ENCODE results near the gene POR.
"Not testable (repeated sequence)": the region's sequence is repeated elsewhere in the genome, so short reads cannot be mapped to it uniquely, and the experiment has no call there.

Gene POR

GRCh38 chr7:75914655-75915415, at the start of gene POR:
Gene POR, plus strand, starts transcription at chr7:75915155. Its CDS starts 38,847 bp downstream, at chr7:75954002.
- Mint-ChIP-seq H3K9me3 (no peaks in the 10 kb centered on the region), H3K4me1 (peaks cover 36% of the 10 kb centered on the region), H3K27ac (ENCODE audit: low read depth) (peak within 1 kb of the TSS; percentile 92), H3K4me3 (peak within 1 kb of the TSS; percentile 89), H3K27me3 (no peaks in the 10 kb centered on the region), H3K36me3 (ENCODE audit: insufficient read depth) (peaks cover 23% of the 10 kb centered on the region)
- DNase-seq (ENCODE audit: low spot score in 2 of 2): peak; percentile 97 to 98
- peak; percentile 99 for ATAC-seq (replicated peaks; ENCODE audit: extremely low read depth, poor library complexity, severe bottlenecking)

- H3K4me1 Mint-ChIP-seq: peaks cover 6% of the 10 kb centered on the region
- H3K27ac Mint-ChIP-seq (ENCODE audit: low read depth): no peak overlapping the region
- H3K9me3 Mint-ChIP-seq: no peaks in the 10 kb centered on the region
- no peak for ATAC-seq (replicated peaks; ENCODE audit: extremely low read depth, poor library complexity, severe bottlenecking)
- no peak overlapping the region for H3K4me3 Mint-ChIP-seq
- no peaks in the 10 kb centered on the region for H3K36me3 Mint-ChIP-seq (ENCODE audit: insufficient read depth)
- peaks cover 28% of the 10 kb centered on the region for H3K27me3 Mint-ChIP-seq
- DNase-seq (ENCODE audit: low spot score in 2 of 2): no peak
These were observed 48.9 kb upstream of the POR start for GRCh38 chr7:75866114-75866488.

- H3K36me3 Mint-ChIP-seq (ENCODE audit: insufficient read depth): no peaks in the 10 kb centered on the region
- no peaks in the 10 kb centered on the region for H3K9me3 Mint-ChIP-seq
- no peak overlapping the region for H3K4me3 Mint-ChIP-seq
- ATAC-seq (replicated peaks; ENCODE audit: extremely low read depth, poor library complexity, severe bottlenecking) (peak; percentile 46), DNase-seq (ENCODE audit: low spot score in 2 of 2) (peak in 1 of 2 donors; percentile 24)
- H3K27me3 Mint-ChIP-seq: peaks cover 28% of the 10 kb centered on the region
- H3K27ac Mint-ChIP-seq (ENCODE audit: low read depth): no peak overlapping the region
- H3K4me1 Mint-ChIP-seq: peaks cover 6% of the 10 kb centered on the region
These were observed 48.2 kb upstream of the POR start for GRCh38 chr7:75866489-75867389.

- Mint-ChIP-seq H3K4me3 (no peak overlapping the region), H3K9me3 (no peaks in the 10 kb centered on the region), H3K4me1 (peaks cover 6% of the 10 kb centered on the region), H3K27me3 (peaks cover 28% of the 10 kb centered on the region), H3K36me3 (ENCODE audit: insufficient read depth) (no peaks in the 10 kb centered on the region), H3K27ac (ENCODE audit: low read depth) (no peak overlapping the region)
- DNase-seq (ENCODE audit: low spot score in 2 of 2) (no peak), ATAC-seq (replicated peaks; ENCODE audit: extremely low read depth, poor library complexity, severe bottlenecking) (no peak)
These were observed 47.6 kb upstream of the POR start for GRCh38 chr7:75867390-75867717.

- Mint-ChIP-seq H3K9me3 (no peaks in the 10 kb centered on the region), H3K27ac (ENCODE audit: low read depth) (no peak overlapping the region)
These were observed 46.8 kb upstream of the POR start for GRCh38 chr7:75868153-75868552.

GRCh38 chr7:75869776-75870379, 45.1 kb upstream of the POR start:
- DNase-seq (ENCODE audit: low spot score in 2 of 2): no peak
- peaks cover 6% of the 10 kb centered on the region for H3K4me1 Mint-ChIP-seq
- no peak for ATAC-seq (replicated peaks; ENCODE audit: extremely low read depth, poor library complexity, severe bottlenecking)
- H3K36me3 Mint-ChIP-seq (ENCODE audit: insufficient read depth): no peaks in the 10 kb centered on the region
- H3K27ac Mint-ChIP-seq (ENCODE audit: low read depth): no peak overlapping the region
- H3K27me3 Mint-ChIP-seq: peaks cover 27% of the 10 kb centered on the region
- no peak overlapping the region for H3K4me3 Mint-ChIP-seq
- H3K9me3 Mint-ChIP-seq: no peaks in the 10 kb centered on the region

More at GRCh38 chr7:75868153-75868552, 46.8 kb upstream of the POR start:
- no peak for ATAC-seq (replicated peaks; ENCODE audit: extremely low read depth, poor library complexity, severe bottlenecking)
- Mint-ChIP-seq H3K4me3 (no peak overlapping the region), H3K36me3 (ENCODE audit: insufficient read depth) (no peaks in the 10 kb centered on the region), H3K27me3 (peaks cover 28% of the 10 kb centered on the region), H3K4me1 (peaks cover 6% of the 10 kb centered on the region)
- DNase-seq (ENCODE audit: low spot score in 2 of 2): no peak

GRCh38 chr7:75870557-75871161, 44.3 kb upstream of the POR start:
- Mint-ChIP-seq H3K36me3 (ENCODE audit: insufficient read depth) (no peaks in the 10 kb centered on the region), H3K27me3 (peaks cover 19% of the 10 kb centered on the region), H3K9me3 (no peaks in the 10 kb centered on the region), H3K4me3 (no peak overlapping the region), H3K27ac (ENCODE audit: low read depth) (no peak overlapping the region), H3K4me1 (peaks cover 6% of the 10 kb centered on the region)
- DNase-seq (ENCODE audit: low spot score in 2 of 2) (no peak), ATAC-seq (replicated peaks; ENCODE audit: extremely low read depth, poor library complexity, severe bottlenecking) (no peak)

GRCh38 chr7:75872073-75872782, 42.7 kb upstream of the POR start:
- H3K9me3 Mint-ChIP-seq: no peaks in the 10 kb centered on the region
- no peak for DNase-seq (ENCODE audit: low spot score in 2 of 2)
- H3K4me3 Mint-ChIP-seq: no peak overlapping the region
- no peaks in the 10 kb centered on the region for H3K4me1 Mint-ChIP-seq
- peaks cover 4% of the 10 kb centered on the region for H3K27me3 Mint-ChIP-seq
- ATAC-seq (replicated peaks; ENCODE audit: extremely low read depth, poor library complexity, severe bottlenecking): no peak
- no peak overlapping the region for H3K27ac Mint-ChIP-seq (ENCODE audit: low read depth)
- no peaks in the 10 kb centered on the region for H3K36me3 Mint-ChIP-seq (ENCODE audit: insufficient read depth)

GRCh38 chr7:75874180-75874579, 40.8 kb upstream of the POR start:
- not testable (repeated sequence) for H3K27me3 Mint-ChIP-seq; H3K4me3 Mint-ChIP-seq; DNase-seq (ENCODE audit: low spot score in 2 of 2); H3K36me3 Mint-ChIP-seq (ENCODE audit: insufficient read depth); ATAC-seq (replicated peaks; ENCODE audit: extremely low read depth, poor library complexity, severe bottlenecking); H3K27ac Mint-ChIP-seq (ENCODE audit: low read depth); H3K9me3 Mint-ChIP-seq
- H3K4me1 Mint-ChIP-seq: peaks cover 11% of the 10 kb centered on the region

GRCh38 chr7:75875113-75876080, 39.6 kb upstream of the POR start:
- no peaks in the 10 kb centered on the region for H3K27me3 Mint-ChIP-seq
- no peak overlapping the region for H3K4me3 Mint-ChIP-seq
- peaks cover 23% of the 10 kb centered on the region for H3K4me1 Mint-ChIP-seq
- no peaks in the 10 kb centered on the region for H3K9me3 Mint-ChIP-seq
- DNase-seq (ENCODE audit: low spot score in 2 of 2) (no peak), ATAC-seq (replicated peaks; ENCODE audit: extremely low read depth, poor library complexity, severe bottlenecking) (no peak)
- H3K36me3 Mint-ChIP-seq (ENCODE audit: insufficient read depth): peaks cover 16% of the 10 kb centered on the region
- no peak overlapping the region for H3K27ac Mint-ChIP-seq (ENCODE audit: low read depth)

GRCh38 chr7:75876126-75876881, 38.7 kb upstream of the POR start:
- peaks cover 25% of the 10 kb centered on the region for H3K4me1 Mint-ChIP-seq
- H3K4me3 Mint-ChIP-seq: no peak overlapping the region
- no peak overlapping the region for H3K27ac Mint-ChIP-seq (ENCODE audit: low read depth)
- no peaks in the 10 kb centered on the region for H3K9me3 Mint-ChIP-seq
- peaks cover 20% of the 10 kb centered on the region for H3K36me3 Mint-ChIP-seq (ENCODE audit: insufficient read depth)
- H3K27me3 Mint-ChIP-seq: no peaks in the 10 kb centered on the region
- DNase-seq (ENCODE audit: low spot score in 2 of 2) (no peak), ATAC-seq (replicated peaks; ENCODE audit: extremely low read depth, poor library complexity, severe bottlenecking) (no peak)
